ENCODE measurements around the gene COL9A1. TPM values are rescaled to one million over a fixed set of nuclear protein-coding genes. Genes with fewer than 3 reads are reported as not detected.

COL9A1 gene
- total RNA-seq, 2 donors from 2014 or later: not detected

GRCh38 chr6:70307008-70307407, 4.1 kb upstream of the COL9A1 start:
- Mint-ChIP-seq H3K36me3 (no peaks in the 10 kb centered on the region), H3K27ac (no peak overlapping the region), H3K9me3 (no peaks in the 10 kb centered on the region)
- no peak for DNase-seq (ENCODE audit: low spot score in 2 of 2)
- no peak for ATAC-seq

DNA sequence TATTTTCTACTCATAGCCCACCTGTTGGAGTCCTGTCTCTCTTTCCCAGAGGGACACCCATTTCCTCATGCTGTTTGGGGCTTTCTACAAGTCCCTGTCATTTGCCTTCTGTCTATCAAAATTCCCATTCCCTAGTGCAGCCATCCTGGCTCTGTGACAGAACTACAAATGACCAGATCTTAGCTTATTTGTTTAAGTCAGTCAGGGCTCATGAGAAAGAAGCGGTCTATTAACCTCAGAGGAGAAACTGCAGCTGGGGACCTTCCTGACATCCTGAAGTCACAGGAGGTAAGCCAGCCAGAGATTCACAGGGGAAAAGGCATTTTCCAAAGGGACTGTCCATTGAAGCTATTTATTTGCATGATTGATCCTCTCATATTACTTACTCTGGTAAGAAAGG, 1.7 kb upstream of the COL9A1 start:
- Mint-ChIP-seq H3K36me3 (no peaks in the 10 kb centered on the region), H3K9me3 (no peaks in the 10 kb centered on the region), H3K27ac (no peak overlapping the region)
- DNase-seq (ENCODE audit: low spot score in 2 of 2) (no peak), ATAC-seq (no peak)

DNA sequence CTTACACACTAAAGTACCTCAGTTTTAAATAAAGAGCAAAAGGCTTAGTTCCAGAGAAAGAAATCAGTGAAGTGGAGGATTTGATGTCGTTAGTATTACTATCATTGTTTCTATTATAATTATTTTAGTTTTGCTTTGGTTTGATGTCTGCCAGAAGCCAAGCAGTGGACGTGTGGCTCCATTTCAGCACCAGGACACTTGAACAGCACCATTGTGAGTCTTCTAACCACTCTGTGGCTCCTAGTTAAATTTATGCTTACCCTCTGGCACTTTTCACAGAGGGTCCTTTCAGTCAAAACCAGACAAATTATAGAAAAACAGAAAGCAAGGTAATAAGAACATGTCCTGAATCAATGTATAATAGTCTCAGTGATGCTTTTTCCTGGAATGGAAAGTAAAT, 3.4 kb downstream of the COL9A1 start:
- DNase-seq (ENCODE audit: low spot score in 2 of 2) (no peak), ATAC-seq (no peak)
- H3K27ac Mint-ChIP-seq: no peak overlapping the region

DNA sequence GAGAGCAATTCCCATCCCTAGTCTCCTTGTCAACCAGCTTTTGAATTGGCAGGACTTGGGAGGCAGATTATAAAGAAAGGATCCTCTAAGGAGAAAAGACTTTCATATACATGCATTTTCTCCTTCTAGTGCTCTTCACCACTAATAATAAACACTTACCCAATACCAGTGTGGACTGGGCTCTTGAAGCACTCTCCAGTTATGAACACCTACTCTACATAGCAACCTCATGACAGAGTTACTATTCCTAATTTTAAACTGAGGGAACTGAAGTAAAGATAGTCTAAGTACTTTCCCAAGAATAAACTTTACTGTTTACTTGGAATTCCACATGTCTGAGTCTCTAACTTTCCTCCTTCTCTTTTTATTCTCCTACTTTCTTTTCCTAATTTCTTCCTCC, 4.8 kb downstream of the COL9A1 start:
- Mint-ChIP-seq H3K9me3 (no peaks in the 10 kb centered on the region), H3K36me3 (no peaks in the 10 kb centered on the region), H3K27ac (no peak overlapping the region)
- no peak for ATAC-seq
- DNase-seq (ENCODE audit: low spot score in 2 of 2): no peak

More for the DNA sequence above, 3.4 kb downstream of the COL9A1 start:
- Mint-ChIP-seq H3K36me3 (no peaks in the 10 kb centered on the region), H3K9me3 (no peaks in the 10 kb centered on the region)

- Mint-ChIP-seq H3K9me3 (no peaks in the 10 kb centered on the region), H3K27ac (no peak overlapping the region)
- no peak for ATAC-seq
Measured at GRCh38 chr6:70292193-70292592, 10.7 kb downstream of the COL9A1 start.

GRCh38 chr6:70289299-70289698, 13.6 kb downstream of the COL9A1 start:
- Mint-ChIP-seq H3K27ac (no peak overlapping the region), H3K9me3 (no peaks in the 10 kb centered on the region), H3K36me3 (no peaks in the 10 kb centered on the region)
- ATAC-seq (no peak), DNase-seq (ENCODE audit: low spot score in 2 of 2) (no peak)

More at GRCh38 chr6:70292193-70292592, 10.7 kb downstream of the COL9A1 start:
- no peaks in the 10 kb centered on the region for H3K36me3 Mint-ChIP-seq
- no peak for DNase-seq (ENCODE audit: low spot score in 2 of 2)

DNA sequence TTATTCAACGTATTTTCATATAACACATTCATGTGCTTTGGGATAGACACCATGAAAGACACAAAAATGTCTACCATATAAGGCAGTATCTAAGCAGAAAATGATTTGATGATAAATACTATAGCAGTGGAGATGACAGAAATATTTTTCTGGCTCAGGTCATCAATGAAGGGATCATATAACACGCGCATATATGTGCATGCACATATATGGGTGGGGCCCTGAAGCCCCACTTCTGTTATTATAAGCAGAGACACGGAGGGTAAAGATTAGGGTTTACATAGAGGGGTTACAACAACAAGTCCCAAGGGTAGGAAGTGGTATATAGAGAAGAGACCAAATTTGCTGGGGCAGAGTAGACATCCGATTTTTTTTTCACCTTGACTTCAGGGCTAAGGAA, 16.0 kb downstream of the COL9A1 start:
- ATAC-seq: no peak
- Mint-ChIP-seq H3K36me3 (no peaks in the 10 kb centered on the region), H3K9me3 (no peaks in the 10 kb centered on the region), H3K27ac (no peak overlapping the region)
- no peak for DNase-seq (ENCODE audit: low spot score in 2 of 2)

DNA sequence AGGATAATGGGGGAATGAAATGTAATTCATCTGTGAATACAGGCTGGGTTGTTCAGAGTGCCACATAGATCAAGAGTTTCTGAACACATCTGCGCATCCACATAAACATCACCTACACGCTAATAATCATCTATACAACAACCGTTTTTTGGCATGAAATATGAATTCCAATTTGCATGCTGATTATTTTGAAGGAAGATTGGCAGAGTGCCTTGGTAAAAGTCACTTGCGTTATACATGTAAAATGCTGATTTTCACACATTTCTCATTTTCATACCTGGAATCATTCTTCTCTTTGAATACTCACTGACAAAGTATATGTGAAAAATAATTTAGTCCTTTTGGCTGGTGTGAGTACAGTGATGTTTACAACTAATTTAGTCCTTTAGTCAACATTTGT, 17.7 kb downstream of the COL9A1 start:
- no peak for ATAC-seq
- Mint-ChIP-seq H3K9me3 (no peaks in the 10 kb centered on the region), H3K36me3 (no peaks in the 10 kb centered on the region), H3K27ac (no peak overlapping the region)
- no peak for DNase-seq (ENCODE audit: low spot score in 2 of 2)

GRCh38 chr6:70282919-70283461, 19.9 kb downstream of the COL9A1 start:
- DNase-seq (ENCODE audit: low spot score in 2 of 2) (no peak), ATAC-seq (no peak)
- Mint-ChIP-seq H3K27ac (no peak overlapping the region), H3K36me3 (no peaks in the 10 kb centered on the region), H3K9me3 (no peaks in the 10 kb centered on the region)

GRCh38 chr6:70282312-70282918, 20.5 kb downstream of the COL9A1 start:
- Mint-ChIP-seq H3K27ac (no peak overlapping the region), H3K36me3 (no peaks in the 10 kb centered on the region), H3K9me3 (no peaks in the 10 kb centered on the region)
- no peak for DNase-seq (ENCODE audit: low spot score in 2 of 2)
- no peak for ATAC-seq

DNA sequence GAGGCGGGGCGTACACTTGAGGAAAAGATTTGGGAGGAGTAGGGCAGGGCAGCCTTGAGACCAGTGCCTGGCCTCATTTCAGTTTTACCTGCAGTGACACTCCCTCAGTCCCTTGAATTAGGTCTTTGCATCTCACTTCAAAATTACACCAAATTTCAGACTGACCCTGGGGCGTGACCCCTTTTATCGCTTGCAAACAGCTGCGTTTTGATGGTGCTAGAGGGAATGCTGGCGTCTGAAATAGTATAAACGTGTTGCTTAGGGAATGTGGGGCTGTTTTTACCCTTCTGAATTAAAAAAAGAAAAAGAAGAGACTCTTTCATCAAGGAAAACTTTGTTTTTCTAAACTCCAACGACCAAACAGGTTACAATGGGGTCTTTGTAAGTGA, 21.0 kb downstream of the COL9A1 start:
- Mint-ChIP-seq H3K36me3 (no peaks in the 10 kb centered on the region), H3K9me3 (no peaks in the 10 kb centered on the region), H3K27ac (no peak overlapping the region)
- ATAC-seq: no peak
- no peak for DNase-seq (ENCODE audit: low spot score in 2 of 2)

- ATAC-seq (no peak), DNase-seq (ENCODE audit: low spot score in 2 of 2) (no peak)
- Mint-ChIP-seq H3K36me3 (no peaks in the 10 kb centered on the region), H3K9me3 (no peaks in the 10 kb centered on the region), H3K27ac (no peak overlapping the region)
Measured at GRCh38 chr6:70280400-70280853, 22.5 kb downstream of the COL9A1 start.

GRCh38 chr6:70277470-70277869, 25.4 kb downstream of the COL9A1 start:
- no peaks in the 10 kb centered on the region for H3K9me3 Mint-ChIP-seq

DNA sequence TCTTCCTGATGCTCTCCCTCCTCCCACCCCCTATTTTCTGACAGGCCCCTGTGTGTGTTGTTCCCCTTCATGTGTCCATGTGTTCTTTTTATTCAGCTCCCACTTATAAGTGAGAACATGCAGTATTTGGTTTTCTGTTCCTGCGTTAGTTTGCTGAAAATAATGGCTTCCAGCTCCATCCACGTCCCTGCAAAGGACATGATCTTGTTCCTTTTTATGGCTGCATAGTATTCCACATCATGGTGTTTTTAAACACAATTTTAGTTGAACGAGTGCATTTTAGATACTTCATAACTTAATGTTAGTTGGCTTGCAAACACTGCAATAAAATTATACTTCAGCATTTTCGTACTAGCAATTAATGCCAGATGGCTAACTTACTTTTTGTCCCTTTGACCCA, 28.5 kb downstream of the COL9A1 start:
- Mint-ChIP-seq H3K27ac (no peak overlapping the region), H3K36me3 (no peaks in the 10 kb centered on the region)

More at GRCh38 chr6:70277470-70277869, 25.4 kb downstream of the COL9A1 start:
- DNase-seq (ENCODE audit: low spot score in 2 of 2) (no peak), ATAC-seq (no peak)
- Mint-ChIP-seq H3K27ac (no peak overlapping the region), H3K36me3 (no peaks in the 10 kb centered on the region)

DNA sequence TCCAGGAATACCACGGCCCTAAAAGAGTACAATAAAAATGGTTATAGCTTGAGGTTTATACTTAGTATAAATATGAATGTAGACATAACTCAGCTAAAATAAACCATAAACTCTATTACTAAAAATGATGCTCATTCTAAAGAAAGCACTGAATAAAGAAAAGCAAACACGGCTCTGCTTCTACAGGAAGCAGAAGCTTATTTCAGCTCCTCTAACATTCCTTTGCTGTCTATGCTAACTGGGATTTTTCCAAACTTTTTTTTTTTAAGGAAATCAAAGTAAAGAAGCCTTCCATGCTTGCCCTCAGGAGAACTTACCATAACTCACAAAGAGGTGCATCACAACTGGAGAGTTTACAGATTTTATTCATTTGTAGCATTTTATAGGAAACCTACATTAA, 30.8 kb downstream of the COL9A1 start:
- Mint-ChIP-seq H3K9me3 (no peaks in the 10 kb centered on the region), H3K27ac (no peak overlapping the region), H3K36me3 (no peaks in the 10 kb centered on the region)
- DNase-seq (ENCODE audit: low spot score in 2 of 2) (no peak), ATAC-seq (no peak)

More for the DNA sequence above, 28.5 kb downstream of the COL9A1 start:
- ATAC-seq: no peak
- no peak for DNase-seq (ENCODE audit: low spot score in 2 of 2)
- H3K9me3 Mint-ChIP-seq: no peaks in the 10 kb centered on the region

GRCh38 chr6:70270287-70271005, 32.4 kb downstream of the COL9A1 start:
- H3K9me3 Mint-ChIP-seq: no peaks in the 10 kb centered on the region
- no peak for ATAC-seq
- no peak overlapping the region for H3K27ac Mint-ChIP-seq
- DNase-seq (ENCODE audit: low spot score in 2 of 2): no peak
- no peaks in the 10 kb centered on the region for H3K36me3 Mint-ChIP-seq

- Mint-ChIP-seq H3K36me3 (no peaks in the 10 kb centered on the region), H3K9me3 (no peaks in the 10 kb centered on the region), H3K27ac (no peak overlapping the region)
- no peak for ATAC-seq
- no peak for DNase-seq (ENCODE audit: low spot score in 2 of 2)
Measured at GRCh38 chr6:70266142-70266541, 36.7 kb downstream of the COL9A1 start.

GRCh38 chr6:70264306-70264705, 38.6 kb downstream of the COL9A1 start:
- H3K9me3 Mint-ChIP-seq: no peaks in the 10 kb centered on the region
- no peak overlapping the region for H3K27ac Mint-ChIP-seq
- no peak for ATAC-seq
- no peaks in the 10 kb centered on the region for H3K36me3 Mint-ChIP-seq
- DNase-seq (ENCODE audit: low spot score in 2 of 2): no peak

Data from activated naive CD4-positive, alpha-beta T cell treated with anti-CD3 and anti-CD28 coated beads, Interleukin-2, amount 50 U/mL, for 72 hours (primary cell).